DND-41 (cell line): ENCODE data around the gene SLC27A1.
"Not testable (repeated sequence)": the region's sequence is repeated elsewhere in the genome, so short reads cannot be mapped to it uniquely, and the experiment has no call there.

Source experiments
- ATAC-seq: fragments of 200-7000 bp; cut with Tn5 transposase; 3 replicates; pipeline ENCODE4 v1.9.1; 2021; ENCODE audit warnings: low read depth; ENCODE audit not compliant: insufficient read depth
- DNase-seq: peaks from one replicate; pipeline ENCODE4 v3.0.0-alpha.2; 2020
- H2AFZ ChIP-seq: 2 replicates; pipeline ENCODE4 v1.6.0; 2012; ENCODE audit warnings: low read depth, low read length
- H3K27ac ChIP-seq: 2 replicates; pipeline ENCODE4 v1.5.1; 2012; ENCODE audit warnings: low read length, inconsistent platforms
- H3K27me3 ChIP-seq: fragments of 200-600 bp; sonication (generic); 2 replicates; pipeline ENCODE4 v1.6.0; 2012; ENCODE audit warnings: low read length, mild to moderate bottlenecking, inconsistent platforms; ENCODE audit not compliant: insufficient read depth, poor library complexity
- H3K36me3 ChIP-seq: 2 replicates; pipeline ENCODE4 v1.5.1; 2012; ENCODE audit warnings: low read length, inconsistent platforms; ENCODE audit not compliant: insufficient read depth
- H3K4me1 ChIP-seq: 2 replicates; pipeline ENCODE4 v1.5.1; 2012; ENCODE audit warnings: mild to moderate bottlenecking, low read length; ENCODE audit not compliant: insufficient read depth
- H3K4me2 ChIP-seq: 2 replicates; pipeline ENCODE4 v1.6.0; 2012; ENCODE audit warnings: mild to moderate bottlenecking, moderate library complexity, low read length, inconsistent platforms; ENCODE audit not compliant: insufficient read depth
- H3K4me3 ChIP-seq, 2 experiments: fragments of 200-600 bp in 1 of 2; shearing (Covaris generic) in 1 of 2; 2 replicates each; pipeline ENCODE4 v1.5.1; 2012 to 2016; ENCODE audit warnings: inconsistent platforms in 2 of 2, low read length in 2 of 2, mild to moderate bottlenecking in 2 of 2, low read depth in 1 of 2, moderate library complexity in 1 of 2
- H3K79me2 ChIP-seq: 2 replicates; pipeline ENCODE4 v1.6.0; 2012; ENCODE audit warnings: low read length, inconsistent platforms; ENCODE audit not compliant: insufficient read depth
- H3K9ac ChIP-seq: 2 replicates; pipeline ENCODE4 v1.6.0; 2012; ENCODE audit warnings: low read depth, mild to moderate bottlenecking, inconsistent platforms, low read length, moderate library complexity
- H3K9me3 ChIP-seq: 2 replicates; pipeline ENCODE4 v1.5.1; 2012; ENCODE audit warnings: low read length, moderate library complexity, mild to moderate bottlenecking, inconsistent platforms; ENCODE audit not compliant: insufficient read depth, severe bottlenecking
- H4K20me1 ChIP-seq: 2 replicates; pipeline ENCODE4 v1.6.0; 2012; ENCODE audit warnings: low read length; ENCODE audit not compliant: insufficient read depth
- CTCF ChIP-seq: IDR thresholded peaks from 2 replicates; pipeline ENCODE4 v1.5.1; 2012; ENCODE audit warnings: borderline replicate concordance, low read length, moderate library complexity, mild to moderate bottlenecking; ENCODE audit not compliant: poor library complexity, severe bottlenecking; ENCODE audit errors: extremely low read depth
- EZH2 ChIP-seq: IDR thresholded peaks from 3 replicates; pipeline ENCODE4 v1.6.1; 2012; ENCODE audit warnings: borderline replicate concordance, low read depth, mild to moderate bottlenecking, moderate library complexity, low read length, inconsistent platforms; ENCODE audit not compliant: severe bottlenecking

Gene SLC27A1

GRCh38 chr19:17495639-17496296 is 25.4 kb downstream of the SLC27A1 start:
- no peak overlapping the region for H2AFZ ChIP-seq
- no peak overlapping the region for H3K4me3 ChIP-seq
- TF ChIP-seq CTCF (no peak), EZH2 (no peak)
- ATAC-seq (no peak), DNase-seq (no peak)
- no peaks in the 10 kb centered on the region for H3K27me3 ChIP-seq
- H3K79me2 ChIP-seq: peaks cover 4% of the 10 kb centered on the region
- H3K4me2 ChIP-seq: no peak overlapping the region
- H4K20me1 ChIP-seq: peaks cover 15% of the 10 kb centered on the region
- no peak overlapping the region for H3K9ac ChIP-seq
- no peaks in the 10 kb centered on the region for H3K9me3 ChIP-seq
- H3K27ac ChIP-seq: no peak overlapping the region
- H3K4me1 ChIP-seq: peaks cover 16% of the 10 kb centered on the region
- H3K36me3 ChIP-seq: peaks cover 10% of the 10 kb centered on the region

- Histone ChIP-seq H3K27ac (no peak overlapping the region), H3K27me3 (no peaks in the 10 kb centered on the region), H3K4me1 (peaks cover 17% of the 10 kb centered on the region), H2AFZ (no peak overlapping the region), H3K4me3 (no peak overlapping the region), H4K20me1 (peaks cover 21% of the 10 kb centered on the region), H3K9ac (no peak overlapping the region), H3K79me2 (peaks cover 8% of the 10 kb centered on the region), H3K9me3 (no peaks in the 10 kb centered on the region), H3K4me2 (no peak overlapping the region), H3K36me3 (peaks cover 15% of the 10 kb centered on the region)
- no peak for TF ChIP-seq EZH2
- peak; percentile 95 for TF ChIP-seq CTCF
- DNase-seq (peak; percentile 80), ATAC-seq (peak; percentile 86)
Observed at GRCh38 chr19:17496337-17496997, 26.1 kb downstream of the SLC27A1 start.

GRCh38 chr19:17497149-17497798 is 26.9 kb downstream of the SLC27A1 start:
- no peak overlapping the region for H3K4me2 ChIP-seq
- no peaks in the 10 kb centered on the region for H3K27me3 ChIP-seq
- no peak for DNase-seq
- H3K36me3 ChIP-seq: peaks cover 15% of the 10 kb centered on the region
- H3K27ac ChIP-seq: no peak overlapping the region
- H3K4me3 ChIP-seq: no peak overlapping the region
- H3K9ac ChIP-seq: no peak overlapping the region
- TF ChIP-seq CTCF: no peak
- no peaks in the 10 kb centered on the region for H3K9me3 ChIP-seq
- peaks cover 17% of the 10 kb centered on the region for H3K4me1 ChIP-seq
- peaks cover 21% of the 10 kb centered on the region for H4K20me1 ChIP-seq
- ATAC-seq: no peak
- no peak overlapping the region for H2AFZ ChIP-seq
- H3K79me2 ChIP-seq: peaks cover 8% of the 10 kb centered on the region

GRCh38 chr19:17499025-17499424 is 28.7 kb downstream of the SLC27A1 start:
- not testable (repeated sequence) for H3K9me3 ChIP-seq, H3K4me2 ChIP-seq, H3K27ac ChIP-seq, H3K4me3 ChIP-seq, DNase-seq, H3K27me3 ChIP-seq, ATAC-seq, H2AFZ ChIP-seq, H3K9ac ChIP-seq
- peaks cover 12% of the 10 kb centered on the region for H3K79me2 ChIP-seq
- H3K4me1 ChIP-seq: peaks cover 17% of the 10 kb centered on the region
- peaks cover 23% of the 10 kb centered on the region for H4K20me1 ChIP-seq
- H3K36me3 ChIP-seq: peaks cover 15% of the 10 kb centered on the region
